ENCODE data around the gene STXBP1.
"Not testable (repeated sequence)": the region's sequence is repeated elsewhere in the genome, so short reads cannot be mapped to it uniquely, and the experiment has no call there.

Gene STXBP1

DNA sequence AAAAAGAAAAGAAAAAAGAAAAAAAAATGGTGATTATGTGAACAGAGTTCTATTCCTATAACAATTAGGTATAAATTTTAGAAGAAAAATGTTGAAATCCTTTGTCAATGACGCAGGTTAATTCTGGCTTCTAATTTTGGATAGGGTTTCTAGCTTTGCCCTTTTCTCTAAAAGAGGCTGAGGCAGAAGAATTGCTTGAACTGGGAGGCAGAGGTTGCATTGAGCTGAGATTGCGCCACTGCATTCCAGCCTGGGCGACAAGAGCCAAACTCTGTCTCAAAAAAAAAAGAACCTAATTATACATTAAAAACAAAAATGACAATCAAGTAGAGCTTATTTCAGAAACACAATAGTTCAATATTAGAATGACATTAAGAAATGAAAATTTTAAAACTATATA, 2.9 kb downstream of the STXBP1 start:
- TF ChIP-seq CTCF (IDR thresholded peaks at IDR 0.05; ENCODE audit: insufficient read depth, low read depth, low read length, missing control alignments) = no peak
- no peak for DNase-seq (ENCODE audit: low read depth)

DNA sequence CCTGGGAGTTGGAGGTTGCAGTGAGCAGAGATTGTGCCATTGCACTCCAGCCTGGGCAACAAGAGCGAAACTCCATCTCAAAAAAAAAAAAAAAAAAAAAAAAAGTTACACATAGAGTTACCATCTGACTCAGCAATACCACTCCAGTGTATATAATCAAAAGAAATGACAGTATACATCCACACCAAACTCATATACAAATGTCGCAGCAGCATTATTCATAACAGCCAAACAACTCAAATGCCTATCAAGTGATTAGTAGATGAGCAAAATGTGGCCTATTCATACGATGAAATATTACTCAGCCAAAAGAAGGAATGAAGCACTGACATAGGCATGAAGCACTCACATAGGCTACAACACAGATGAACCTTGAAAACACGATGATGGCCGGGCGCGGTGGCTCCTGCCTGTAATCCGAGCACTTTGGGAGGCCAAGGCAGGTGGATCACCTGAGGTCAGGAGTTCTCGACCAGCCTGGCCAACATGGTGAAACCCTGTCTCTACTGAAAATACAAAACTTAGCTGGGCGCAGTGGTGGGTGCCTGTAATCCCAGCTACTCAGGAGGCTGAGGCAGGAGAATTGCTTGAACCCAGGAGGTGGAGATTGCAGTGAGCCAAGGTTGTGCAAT, 9.4 kb downstream of the STXBP1 start:
- H3K4me3 ChIP-seq (ENCODE audit: low read length) = not testable (repeated sequence)
- peak; percentile 86 for DNase-seq (ENCODE audit: low read depth)

More for the DNA sequence above, 2.9 kb downstream of the STXBP1 start:
- no peak overlapping the region for H3K4me3 ChIP-seq (ENCODE audit: low read length)

DNA sequence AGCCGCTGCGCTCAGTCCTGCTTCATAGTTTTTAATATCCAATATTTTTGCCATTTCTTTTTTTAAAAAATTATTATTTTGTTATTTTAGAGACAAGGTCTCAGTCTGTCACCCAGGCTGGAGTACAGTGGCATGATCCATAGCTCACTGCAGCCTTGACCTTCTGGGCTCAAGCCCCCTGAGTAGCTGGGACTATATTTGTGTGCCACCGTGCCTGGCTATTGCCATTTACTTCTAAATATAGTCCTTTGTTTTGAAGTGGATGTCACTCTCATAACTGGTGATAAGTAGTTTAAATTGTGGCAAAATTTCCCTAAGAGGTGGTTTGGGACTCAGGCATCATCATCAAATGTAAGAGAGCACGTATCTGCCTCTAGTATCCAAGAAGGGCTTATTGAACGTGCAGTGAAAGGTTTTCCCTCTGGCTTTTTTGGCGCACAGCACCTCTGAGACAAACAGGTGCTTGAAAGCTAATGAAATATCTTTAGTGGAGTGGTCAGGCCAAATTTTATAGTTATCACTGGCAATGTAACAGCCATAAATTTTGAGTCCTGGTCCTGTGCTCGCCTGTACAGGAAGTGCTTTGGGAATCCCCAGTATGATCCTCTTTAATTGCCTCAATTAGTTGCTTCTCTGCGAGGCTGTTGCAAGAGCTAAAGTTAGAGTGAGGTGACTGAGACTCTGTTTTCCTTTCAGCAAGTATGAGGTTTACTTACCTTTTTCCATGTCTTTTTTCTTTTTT, 14.8 kb downstream of the STXBP1 start:
- H3K4me3 ChIP-seq (ENCODE audit: low read length) = no peak overlapping the region
- peak; percentile 14 for DNase-seq (ENCODE audit: low read depth)
- no peak for TF ChIP-seq CTCF (IDR thresholded peaks at IDR 0.05; ENCODE audit: insufficient read depth, low read depth, low read length, missing control alignments)

GRCh38 chr9:127627494-127627855, 15.4 kb downstream of the STXBP1 start:
- no peak for TF ChIP-seq CTCF (IDR thresholded peaks at IDR 0.05; ENCODE audit: insufficient read depth, low read depth, low read length, missing control alignments)
- H3K4me3 ChIP-seq (ENCODE audit: low read length) = no peak overlapping the region
- DNase-seq (ENCODE audit: low read depth) = no peak

GRCh38 chr9:127628758-127629467, 16.8 kb downstream of the STXBP1 start:
- TF ChIP-seq CTCF (IDR thresholded peaks at IDR 0.05; ENCODE audit: insufficient read depth, low read depth, low read length, missing control alignments) = no peak
- DNase-seq (ENCODE audit: low read depth) = peak; percentile 93
- H3K4me3 ChIP-seq (ENCODE audit: low read length) = no peak overlapping the region

DNA sequence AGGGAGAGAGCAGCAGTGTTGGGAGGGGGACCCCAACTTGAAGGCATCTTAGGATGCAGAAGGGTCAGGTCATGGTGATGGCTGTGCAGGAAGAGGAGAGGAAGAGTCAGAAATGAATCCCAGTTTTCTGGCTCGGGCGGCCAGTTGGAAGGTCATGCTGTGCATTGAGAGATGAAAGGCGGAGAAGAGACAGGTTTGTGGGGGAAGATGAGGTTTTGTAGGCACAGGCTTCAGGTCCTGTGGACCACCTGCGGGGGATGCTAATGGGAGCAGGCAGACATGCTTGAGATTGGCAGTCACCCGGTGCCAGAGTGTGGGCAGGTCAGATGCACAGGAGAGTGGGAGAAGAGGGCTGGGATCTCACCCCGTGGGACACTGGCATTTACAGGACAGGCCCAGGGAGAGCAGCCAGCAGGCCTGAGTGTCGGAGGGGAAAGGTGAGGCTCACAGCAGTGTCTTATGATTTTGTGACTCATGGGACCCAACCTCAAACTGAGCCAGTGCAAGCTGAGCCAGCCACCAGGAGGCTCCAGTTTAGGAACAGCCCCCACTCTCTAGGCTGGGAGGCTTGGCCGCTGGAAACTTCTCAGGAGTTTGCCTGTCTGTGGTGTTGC, 17.5 kb downstream of the STXBP1 start:
- DNase-seq (ENCODE audit: low read depth) = peak; percentile 43
- peak; percentile 28 for TF ChIP-seq CTCF (IDR thresholded peaks at IDR 0.05; ENCODE audit: insufficient read depth, low read depth, low read length, missing control alignments)
- no peak overlapping the region for H3K4me3 ChIP-seq (ENCODE audit: low read length)

- no peak for TF ChIP-seq CTCF (IDR thresholded peaks at IDR 0.05; ENCODE audit: insufficient read depth, low read depth, low read length, missing control alignments)
- no peak overlapping the region for H3K4me3 ChIP-seq (ENCODE audit: low read length)
These were observed 21.3 kb downstream of the STXBP1 start for GRCh38 chr9:127633216-127633862.

More at GRCh38 chr9:127633216-127633862, 21.3 kb downstream of the STXBP1 start:
- DNase-seq (ENCODE audit: low read depth) = no peak

Data from epithelial cell of esophagus (primary cell).